HEK293T (cell line): ENCODE results near the gene MED27.

Experiments
- CTCF ChIA-PET: fragments of 350-600 bp; formaldehyde crosslinking; extraction: SDS; loops from one replicate; lab custom pipeline; 2021; ENCODE audit warnings: antibody characterized with exemption, inconsistent platforms; lab: Yijun Ruan, JAX
- POLR2A ChIA-PET: fragments of 350-600 bp; formaldehyde crosslinking; extraction: SDS; loops from one replicate; lab custom pipeline; 2020; ENCODE audit warnings: antibody characterized with exemption, inconsistent platforms; lab: Yijun Ruan, JAX
- DNase-seq: peaks from one replicate; pipeline ENCODE4 v3.0.0; 2012; ENCODE audit warnings: mixed read lengths; ENCODE audit errors: extremely low spot score
- ARNT ChIP-seq: fragments of 450-650 bp; IDR thresholded peaks from 2 replicates; pipeline ENCODE4 v1.6.1; 2017; ENCODE audit warnings: mild to moderate bottlenecking
- BHLHE40 ChIP-seq: fragments of 450-650 bp; IDR thresholded peaks from 2 replicates; pipeline ENCODE4 v1.6.1; 2016; ENCODE audit warnings: mild to moderate bottlenecking, moderate library complexity, borderline replicate concordance
- CTBP1 ChIP-seq: fragments of 450-650 bp; IDR thresholded peaks from 2 replicates; pipeline ENCODE4 v1.6.1; 2016; ENCODE audit warnings: borderline replicate concordance
- ELF4 ChIP-seq: fragments of 450-650 bp; IDR thresholded peaks from 2 replicates; pipeline ENCODE4 v1.6.1; 2017; ENCODE audit warnings: antibody characterized with exemption
- FOXA1 ChIP-seq: fragments of 450-650 bp; IDR thresholded peaks from 2 replicates; pipeline ENCODE4 v1.6.1; 2016; ENCODE audit warnings: mild to moderate bottlenecking
- FOXK2 ChIP-seq: fragments of 450-650 bp; IDR thresholded peaks from 2 replicates; pipeline ENCODE4 v1.6.1; 2016; ENCODE audit warnings: mild to moderate bottlenecking
- FOXM1 ChIP-seq: fragments of 450-650 bp; IDR thresholded peaks from 2 replicates; pipeline ENCODE4 v1.6.1; 2017; ENCODE audit warnings: mild to moderate bottlenecking, borderline replicate concordance
- HDGF ChIP-seq: fragments of 450-650 bp; IDR thresholded peaks from 2 replicates; pipeline ENCODE4 v1.6.1; 2017; ENCODE audit warnings: antibody characterized with exemption, borderline replicate concordance
- L3MBTL2 ChIP-seq: fragments of 450-650 bp; conservative IDR thresholded peaks from 2 replicates; pipeline ENCODE4 v1.6.1; 2016; ENCODE audit warnings: mild to moderate bottlenecking
- LEF1 ChIP-seq: fragments of 450-650 bp; IDR thresholded peaks from 2 replicates; pipeline ENCODE4 v1.6.1; 2017; ENCODE audit warnings: mild to moderate bottlenecking, borderline replicate concordance
- NFRKB ChIP-seq: fragments of 450-650 bp; IDR thresholded peaks from 2 replicates; pipeline ENCODE4 v1.6.1; 2016; ENCODE audit warnings: mild to moderate bottlenecking, moderate library complexity
- PKNOX1 ChIP-seq: fragments of 450-650 bp; IDR thresholded peaks from 2 replicates; pipeline ENCODE4 v1.6.1; 2016
- SP1 ChIP-seq: fragments of 450-650 bp; IDR thresholded peaks from 2 replicates; pipeline ENCODE4 v1.6.1; 2017
- SUZ12 ChIP-seq: fragments of 450-650 bp; IDR thresholded peaks from 2 replicates; pipeline ENCODE4 v1.6.1; 2016; ENCODE audit warnings: mild to moderate bottlenecking
- TARDBP ChIP-seq: fragments of 450-650 bp; IDR thresholded peaks from 2 replicates; pipeline ENCODE4 v1.6.1; 2016
- ZNF384 ChIP-seq: fragments of 450-650 bp; IDR thresholded peaks from 2 replicates; pipeline ENCODE4 v1.6.1; 2016

The MED27 gene

GRCh38 chr9:131837316-131837715, 242.4 kb downstream of the MED27 start:
- ChIA-PET POLR2A (no interaction called here), CTCF (no interaction called here)
- no peak for DNase-seq
- no peak for TF ChIP-seq CTBP1
- TF ChIP-seq FOXK2, result no peak
- TF ChIP-seq FOXM1, result no peak
- no peak for TF ChIP-seq NFRKB
- TF ChIP-seq PKNOX1, result no peak
- TF ChIP-seq ARNT, result no peak
- TF ChIP-seq SUZ12, result no peak
- TF ChIP-seq ZNF384, result no peak
- no peak for TF ChIP-seq BHLHE40
- TF ChIP-seq FOXA1, result no peak
- no peak for TF ChIP-seq HDGF
- TF ChIP-seq SP1, result no peak
- no peak for TF ChIP-seq TARDBP
- TF ChIP-seq ELF4, result no peak
- no peak for TF ChIP-seq L3MBTL2
- no peak for TF ChIP-seq LEF1

- POLR2A ChIA-PET, result no interaction called here
- CTCF ChIA-PET, result no interaction called here
- no peak for TF ChIP-seq BHLHE40
- TF ChIP-seq L3MBTL2, result no peak
- TF ChIP-seq ELF4, result no peak
- no peak for TF ChIP-seq NFRKB
- TF ChIP-seq SP1, result no peak
- TF ChIP-seq HDGF, result no peak
- TF ChIP-seq PKNOX1, result no peak
- no peak for TF ChIP-seq LEF1
- no peak for TF ChIP-seq CTBP1
- no peak for TF ChIP-seq FOXM1
- TF ChIP-seq SUZ12, result no peak
- no peak for TF ChIP-seq ZNF384
- no peak for DNase-seq
These were observed 242.9 kb downstream of the MED27 start for GRCh38 chr9:131836607-131837315.

GRCh38 chr9:131836021-131836420, 243.6 kb downstream of the MED27 start:
- ChIA-PET CTCF (interaction anchor here (0.6 kb wide), 1 partner anchor 122 kb away, joined by 3 read pairs; no protein-coding TSS in a partner anchor), POLR2A (no interaction called here)
- no peak for TF ChIP-seq TARDBP
- no peak for TF ChIP-seq SP1
- no peak for TF ChIP-seq SUZ12
- no peak for TF ChIP-seq LEF1
- DNase-seq, result no peak

GRCh38 chr9:131835151-131835910, 244.3 kb downstream of the MED27 start:
- ChIA-PET POLR2A (no interaction called here), CTCF (interaction anchor here (0.6 kb wide), 1 partner anchor 121 kb away, joined by 3 read pairs; no protein-coding TSS in a partner anchor)
- no peak for TF ChIP-seq LEF1
- no peak for TF ChIP-seq ELF4
- no peak for TF ChIP-seq FOXM1
- no peak for TF ChIP-seq BHLHE40
- TF ChIP-seq TARDBP, result no peak
- TF ChIP-seq ARNT, result no peak
- TF ChIP-seq HDGF, result no peak
- TF ChIP-seq L3MBTL2, result no peak
- no peak for TF ChIP-seq FOXA1
- TF ChIP-seq SP1, result no peak
- TF ChIP-seq CTBP1, result no peak
- TF ChIP-seq SUZ12, result no peak
- TF ChIP-seq PKNOX1, result no peak
- TF ChIP-seq ZNF384, result no peak
- TF ChIP-seq FOXK2, result no peak
- TF ChIP-seq NFRKB, result no peak
- DNase-seq, result no peak

- TF ChIP-seq SP1, result no peak
- TF ChIP-seq FOXA1, result no peak
- no peak for DNase-seq
- ChIA-PET POLR2A (no interaction called here), CTCF (interaction anchor here (0.5 kb wide), 1 partner anchor 119 kb away, joined by 3 read pairs; no protein-coding TSS in a partner anchor)
These were observed 244.9 kb downstream of the MED27 start for GRCh38 chr9:131834721-131835120.

- ChIA-PET POLR2A (no interaction called here), CTCF (no interaction called here)
- no peak for DNase-seq
- TF ChIP-seq HDGF, result no peak
- no peak for TF ChIP-seq ELF4
- no peak for TF ChIP-seq PKNOX1
- TF ChIP-seq CTBP1, result no peak
- TF ChIP-seq FOXM1, result no peak
- TF ChIP-seq BHLHE40, result no peak
These were observed 245.8 kb downstream of the MED27 start for GRCh38 chr9:131833906-131834305.
